Stimulated activated CD8-positive, alpha-beta memory T cell treated with anti-CD3 and anti-CD28 coated beads, Interleukin-15, amount 100 ng/mL, for 4 hours (primary cell): ENCODE data around the gene KLHDC8A.
"Not testable (repeated sequence)": the region's sequence is repeated elsewhere in the genome, so short reads cannot be mapped to it uniquely, and the experiment has no call there.

Source experiments
- DNase-seq, 2 donors: peaks; one replicate each; pipeline ENCODE4 v3.0.0-alpha.2; 2020; ENCODE audit warnings: low read depth in 2 of 2

The KLHDC8A gene

GRCh38 chr1:205356440-205357139, at the start of gene KLHDC8A:
KLHDC8A (minus strand) TSS chr1:205356922; CDS start chr1:205343604, 13,318 bp downstream.
- no peak for DNase-seq

- DNase-seq: not testable (repeated sequence)
Observed at GRCh38 chr1:205406252-205406651, 49.5 kb upstream of the KLHDC8A start.

- DNase-seq: not testable (repeated sequence)
Observed at GRCh38 chr1:205404484-205404883, 47.8 kb upstream of the KLHDC8A start.

- DNase-seq: no peak
Observed at GRCh38 chr1:205398586-205398985, 41.9 kb upstream of the KLHDC8A start.

GRCh38 chr1:205396967-205397616, 40.4 kb upstream of the KLHDC8A start:
- no peak for DNase-seq

GRCh38 chr1:205395616-205396015, 38.9 kb upstream of the KLHDC8A start:
- DNase-seq: no peak

GRCh38 chr1:205392650-205393049, 35.9 kb upstream of the KLHDC8A start:
- DNase-seq: no peak

GRCh38 chr1:205391386-205391785, 34.7 kb upstream of the KLHDC8A start:
- no peak for DNase-seq

- no peak for DNase-seq
Observed at GRCh38 chr1:205387845-205388244, 31.1 kb upstream of the KLHDC8A start.

GRCh38 chr1:205382990-205383389, 26.3 kb upstream of the KLHDC8A start:
- DNase-seq: not testable (repeated sequence)

- no peak for DNase-seq
Observed at GRCh38 chr1:205382561-205382960, 25.8 kb upstream of the KLHDC8A start.

- no peak for DNase-seq
Observed at GRCh38 chr1:205381305-205381704, 24.6 kb upstream of the KLHDC8A start.

GRCh38 chr1:205380882-205381281, 24.2 kb upstream of the KLHDC8A start:
- DNase-seq: no peak

GRCh38 chr1:205379056-205379455, 22.3 kb upstream of the KLHDC8A start:
- DNase-seq: no peak

GRCh38 chr1:205377355-205377754, 20.6 kb upstream of the KLHDC8A start:
- no peak for DNase-seq

- DNase-seq: no peak
Observed at GRCh38 chr1:205376739-205377138, 20.0 kb upstream of the KLHDC8A start.

- no peak for DNase-seq
Observed at GRCh38 chr1:205375835-205376545, 19.3 kb upstream of the KLHDC8A start.

- no peak for DNase-seq
Observed at GRCh38 chr1:205374210-205375078, 17.7 kb upstream of the KLHDC8A start.

- no peak for DNase-seq
Observed at GRCh38 chr1:205373798-205374175, 17.1 kb upstream of the KLHDC8A start.

GRCh38 chr1:205373022-205373797, 16.5 kb upstream of the KLHDC8A start:
- no peak for DNase-seq
